Measurements from ENCODE around the gene CDC6.

Gene CDC6

GRCh38 chr17:40345994-40346764 is 58.5 kb downstream of the CDC6 start:
- H3K4me3 ChIP-seq (ENCODE audit: low read depth, low read length): no peak overlapping the region
- no peak for DNase-seq (ENCODE audit: low read depth)
- TF ChIP-seq CTCF (IDR thresholded peaks at IDR 0.05; ENCODE audit: low read depth, low read length): no peak
- no peak for TF ChIP-seq MAX (IDR thresholded peaks at IDR 0.05; ENCODE audit: low read depth, low read length)
- TF ChIP-seq POLR2A (IDR thresholded peaks at IDR 0.05; ENCODE audit: extremely low read depth, insufficient read length): no peak
- no peak for TF ChIP-seq MYC (IDR thresholded peaks at IDR 0.05; ENCODE audit: low read depth, low read length)

GRCh38 chr17:40346765-40347158 is 59.1 kb downstream of the CDC6 start:
- no peak for TF ChIP-seq CTCF (IDR thresholded peaks at IDR 0.05; ENCODE audit: low read depth, low read length)
- TF ChIP-seq MYC (IDR thresholded peaks at IDR 0.05; ENCODE audit: low read depth, low read length): no peak
- TF ChIP-seq POLR2A (IDR thresholded peaks at IDR 0.05; ENCODE audit: extremely low read depth, insufficient read length): no peak
- TF ChIP-seq MAX (IDR thresholded peaks at IDR 0.05; ENCODE audit: low read depth, low read length): no peak
- no peak for DNase-seq (ENCODE audit: low read depth)
- no peak overlapping the region for H3K4me3 ChIP-seq (ENCODE audit: low read depth, low read length)

GRCh38 chr17:40347319-40348135 is 59.8 kb downstream of the CDC6 start:
- no peak for TF ChIP-seq MYC (IDR thresholded peaks at IDR 0.05; ENCODE audit: low read depth, low read length)
- TF ChIP-seq CTCF (IDR thresholded peaks at IDR 0.05; ENCODE audit: low read depth, low read length): no peak
- TF ChIP-seq MAX (IDR thresholded peaks at IDR 0.05; ENCODE audit: low read depth, low read length): no peak
- TF ChIP-seq POLR2A (IDR thresholded peaks at IDR 0.05; ENCODE audit: extremely low read depth, insufficient read length): no peak
- no peak overlapping the region for H3K4me3 ChIP-seq (ENCODE audit: low read depth, low read length)

GRCh38 chr17:40348136-40348504 is 60.4 kb downstream of the CDC6 start:
- DNase-seq (ENCODE audit: low read depth): no peak
- no peak overlapping the region for H3K4me3 ChIP-seq (ENCODE audit: low read depth, low read length)

More at GRCh38 chr17:40347319-40348135, 59.8 kb downstream of the CDC6 start:
- DNase-seq (ENCODE audit: low read depth): no peak

More at GRCh38 chr17:40348136-40348504, 60.4 kb downstream of the CDC6 start:
- TF ChIP-seq CTCF (IDR thresholded peaks at IDR 0.05; ENCODE audit: low read depth, low read length): no peak
- no peak for TF ChIP-seq MAX (IDR thresholded peaks at IDR 0.05; ENCODE audit: low read depth, low read length)
- no peak for TF ChIP-seq POLR2A (IDR thresholded peaks at IDR 0.05; ENCODE audit: extremely low read depth, insufficient read length)
- no peak for TF ChIP-seq MYC (IDR thresholded peaks at IDR 0.05; ENCODE audit: low read depth, low read length)

Measured in NB4 (cell line).